ENCODE results near the gene KRT71.
"Not testable (repeated sequence)": the region's sequence is repeated elsewhere in the genome, so short reads cannot be mapped to it uniquely, and the experiment has no call there.

Gene KRT71

DNA sequence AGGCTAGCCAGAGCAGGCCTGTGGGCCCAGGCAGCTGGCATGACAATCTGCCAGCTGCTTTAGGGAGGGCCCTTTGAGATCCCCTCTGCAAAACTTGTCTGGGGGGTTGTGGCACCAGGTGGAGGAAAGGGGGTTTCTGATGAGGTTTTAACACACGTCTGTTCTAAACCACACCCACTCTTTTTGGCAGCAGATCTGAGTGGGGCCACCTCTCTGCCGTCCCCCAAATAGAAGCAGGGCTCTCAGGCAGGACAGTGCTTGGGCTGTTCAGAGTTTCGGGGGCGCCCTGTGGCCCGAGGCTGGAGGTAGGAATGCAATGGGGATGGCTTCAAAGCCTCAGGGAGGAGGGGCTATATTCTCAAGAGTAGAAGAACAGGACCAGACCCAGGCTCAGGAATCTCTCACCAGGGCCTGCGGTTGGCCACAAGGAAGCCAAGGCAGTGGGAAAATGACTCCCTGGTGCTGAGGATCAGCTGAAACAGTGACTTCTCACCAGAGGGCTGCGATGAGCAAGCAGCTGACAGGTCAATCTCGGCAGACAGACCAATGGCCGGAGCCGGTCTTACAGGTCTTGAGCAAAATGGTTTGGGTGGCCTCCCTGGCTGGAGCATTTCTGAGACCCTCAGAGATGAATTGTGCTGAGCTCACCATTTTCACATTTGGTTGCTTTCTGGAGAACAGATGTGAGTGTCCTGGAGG is 31.2 kb downstream of the KRT71 start:
- no peak for DNase-seq (ENCODE audit: low read depth in 2 of 2)

DNA sequence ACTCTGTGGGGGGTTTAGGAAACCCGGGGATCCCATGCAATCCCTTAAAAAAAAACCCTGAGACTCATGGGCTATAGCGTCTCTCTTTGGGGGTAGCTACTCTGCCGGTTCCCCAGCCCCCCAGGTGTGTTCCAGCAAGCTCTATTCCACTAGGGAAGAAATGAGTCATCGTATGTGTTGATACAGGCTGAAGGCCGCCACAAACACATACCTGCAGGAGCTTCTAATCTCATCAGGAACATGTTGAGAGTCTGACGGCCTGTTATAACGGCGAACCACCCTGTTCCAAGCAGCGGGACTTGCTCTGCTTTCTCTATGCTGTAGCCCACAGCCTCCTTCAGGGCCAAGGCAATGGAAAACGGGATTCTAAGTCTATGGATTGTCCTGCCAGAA is 31.8 kb downstream of the KRT71 start:
- no peak for DNase-seq (ENCODE audit: low read depth in 2 of 2)

DNA sequence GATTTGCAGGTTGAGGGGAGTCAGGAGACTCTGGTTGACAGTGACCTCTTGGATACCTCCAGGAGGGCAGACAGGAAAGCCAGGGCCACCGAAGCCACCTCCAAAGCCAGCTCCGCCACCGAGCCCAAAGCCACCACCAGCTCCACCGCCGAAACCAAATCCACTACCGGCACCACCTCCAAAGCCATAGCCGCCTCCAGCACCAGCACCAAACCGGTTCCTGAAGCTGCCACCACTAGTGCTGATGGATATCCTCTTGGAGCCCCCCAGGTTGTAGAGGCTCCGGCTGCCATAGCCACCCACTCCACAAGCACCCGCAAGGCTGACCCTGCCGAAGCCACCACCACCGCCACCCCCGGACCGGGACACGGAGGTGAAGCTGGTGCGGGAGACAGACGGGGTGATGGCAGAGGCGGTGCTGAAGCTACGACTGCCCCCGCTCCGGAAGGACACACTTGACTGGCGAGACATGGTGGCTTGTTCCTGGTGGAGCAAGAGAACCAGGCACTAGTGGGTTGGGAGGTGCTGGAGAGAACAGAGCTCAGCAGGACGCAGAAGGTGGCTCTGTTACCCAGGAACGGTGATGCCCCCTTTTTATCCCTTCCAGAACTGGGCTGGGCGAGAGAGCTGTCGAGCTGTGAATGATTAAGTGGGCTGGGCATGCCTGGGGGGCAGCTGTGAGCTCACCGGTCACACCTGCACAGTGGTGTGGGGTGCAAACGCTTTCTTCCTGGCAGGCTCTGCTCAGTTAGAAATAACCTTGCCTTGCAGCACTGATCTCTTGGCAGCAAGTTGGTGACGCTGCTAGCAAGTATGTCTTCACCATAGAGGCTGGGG is 32.9 kb downstream of the KRT71 start, which contains the start of gene KRT5:
TSS of gene KRT5 (minus strand) at position 569 of the 837 bp plus-strand sequence. CDS start at position 471, 98 bp downstream.
- no peak for DNase-seq (ENCODE audit: low read depth in 2 of 2)

DNA sequence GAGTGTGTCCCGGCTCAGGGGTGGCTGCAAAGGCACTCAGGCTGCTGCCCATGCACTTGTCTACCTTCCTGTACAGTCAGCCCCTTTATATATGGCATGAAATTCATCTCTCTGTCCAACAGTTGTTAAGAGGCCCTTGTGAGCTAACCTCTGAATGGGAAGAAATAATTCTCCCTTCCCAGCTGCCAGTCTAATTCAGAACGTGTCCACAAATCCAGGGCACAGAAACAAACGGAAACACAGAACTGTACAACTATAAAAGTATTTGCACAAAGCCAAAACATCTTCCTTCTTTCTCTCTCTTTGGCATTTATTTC is 33.6 kb downstream of the KRT71 start:
- no peak for DNase-seq (ENCODE audit: low read depth in 2 of 2)

DNA sequence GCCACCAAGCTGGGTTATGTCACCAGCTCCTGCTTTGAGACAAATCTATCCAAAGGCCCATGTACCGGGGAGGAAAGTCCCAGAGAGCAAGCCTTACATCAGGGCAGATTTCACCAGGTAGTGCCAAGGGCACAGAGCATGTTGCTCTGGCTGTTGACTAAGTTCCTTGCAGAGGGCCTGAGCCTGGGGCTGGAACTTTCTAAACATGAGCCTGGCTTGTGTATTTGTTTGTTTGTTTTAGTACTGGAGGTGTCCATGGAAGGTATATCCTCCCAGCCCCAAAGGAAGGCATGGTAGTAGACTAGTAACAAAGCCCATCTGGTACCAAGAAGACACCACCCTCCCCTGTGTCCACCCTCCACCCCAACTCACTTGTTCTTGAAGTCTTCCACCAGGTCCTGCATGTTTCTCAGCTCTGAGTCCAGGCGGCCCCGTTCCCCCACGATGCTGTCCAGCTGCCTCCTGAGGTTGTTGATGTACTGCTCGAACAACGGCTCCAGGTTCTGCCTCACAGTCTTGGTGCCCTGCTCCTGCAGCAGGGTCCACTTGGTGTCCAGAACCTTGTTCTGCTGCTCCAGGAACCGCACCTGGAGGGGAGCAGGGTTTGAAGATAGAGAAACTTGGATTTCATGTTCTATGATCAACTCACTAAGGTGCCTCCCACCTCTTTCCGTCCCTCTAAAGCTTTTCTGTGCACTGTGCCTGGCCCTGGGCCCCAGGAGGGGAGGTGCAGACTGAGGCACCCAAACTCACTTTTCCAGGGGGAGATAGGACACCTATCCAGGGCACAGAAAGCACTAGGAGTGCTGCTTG is 34.2 kb downstream of the KRT71 start:
- DNase-seq (ENCODE audit: low read depth in 2 of 2): no peak

DNA sequence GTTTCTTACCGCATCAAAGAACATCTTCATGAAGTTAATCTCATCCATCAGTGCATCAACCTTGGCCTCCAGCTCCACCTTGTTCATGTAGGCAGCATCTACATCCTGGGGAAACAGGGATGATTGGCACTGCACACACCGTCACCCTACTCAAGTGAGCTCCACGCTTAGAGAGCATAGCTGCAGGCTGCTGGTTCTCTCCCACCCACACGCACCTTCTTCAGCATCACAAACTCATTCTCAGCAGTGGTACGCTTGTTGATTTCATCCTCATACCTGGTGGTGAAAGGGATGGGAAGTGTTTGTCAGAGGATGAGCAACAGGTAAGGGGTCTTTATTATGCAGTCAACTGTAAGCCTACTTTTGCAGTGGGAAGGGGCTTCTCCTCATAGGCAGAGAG is 35.1 kb downstream of the KRT71 start:
- DNase-seq (ENCODE audit: low read depth in 2 of 2): no peak

DNA sequence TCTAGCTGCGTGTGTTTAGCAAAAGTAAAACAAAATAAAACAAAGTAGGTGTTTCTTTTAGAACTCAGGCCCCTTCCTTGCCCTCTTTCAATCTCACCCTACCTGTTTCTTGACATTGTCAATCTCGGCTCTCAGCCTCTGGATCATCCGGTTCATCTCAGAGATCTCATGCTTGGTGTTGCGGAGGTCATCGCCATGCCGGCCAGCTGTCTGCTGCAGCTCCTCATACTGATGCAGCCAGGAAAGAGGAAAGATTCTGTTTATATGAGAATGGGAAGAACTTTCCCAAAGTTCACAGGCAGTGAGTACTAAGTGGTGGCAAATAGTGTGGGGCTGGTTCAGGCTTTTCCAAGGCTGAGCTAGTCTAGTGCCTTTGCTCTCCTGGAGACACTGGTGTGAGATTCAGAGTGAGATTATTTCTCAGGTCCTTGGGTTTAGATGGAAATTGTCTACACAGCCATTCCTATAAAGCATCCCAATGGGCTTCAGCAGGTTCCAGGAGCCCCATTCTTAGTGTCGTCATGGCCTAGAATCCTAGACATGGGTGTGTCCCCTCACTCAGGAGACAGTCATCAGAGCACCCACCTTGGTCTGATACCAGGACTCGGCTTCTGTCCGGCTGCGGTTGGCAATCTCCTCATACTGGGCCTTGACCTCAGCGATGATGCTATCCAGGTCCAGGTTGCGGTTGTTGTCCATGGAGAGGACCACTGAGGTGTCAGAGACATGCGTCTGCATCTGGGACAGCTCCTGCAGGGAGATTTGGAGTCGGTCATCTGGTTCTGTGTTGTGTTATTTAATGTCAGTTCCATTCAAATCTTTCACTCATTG is 35.7 kb downstream of the KRT71 start:
- no peak for DNase-seq (ENCODE audit: low read depth in 2 of 2)

DNA sequence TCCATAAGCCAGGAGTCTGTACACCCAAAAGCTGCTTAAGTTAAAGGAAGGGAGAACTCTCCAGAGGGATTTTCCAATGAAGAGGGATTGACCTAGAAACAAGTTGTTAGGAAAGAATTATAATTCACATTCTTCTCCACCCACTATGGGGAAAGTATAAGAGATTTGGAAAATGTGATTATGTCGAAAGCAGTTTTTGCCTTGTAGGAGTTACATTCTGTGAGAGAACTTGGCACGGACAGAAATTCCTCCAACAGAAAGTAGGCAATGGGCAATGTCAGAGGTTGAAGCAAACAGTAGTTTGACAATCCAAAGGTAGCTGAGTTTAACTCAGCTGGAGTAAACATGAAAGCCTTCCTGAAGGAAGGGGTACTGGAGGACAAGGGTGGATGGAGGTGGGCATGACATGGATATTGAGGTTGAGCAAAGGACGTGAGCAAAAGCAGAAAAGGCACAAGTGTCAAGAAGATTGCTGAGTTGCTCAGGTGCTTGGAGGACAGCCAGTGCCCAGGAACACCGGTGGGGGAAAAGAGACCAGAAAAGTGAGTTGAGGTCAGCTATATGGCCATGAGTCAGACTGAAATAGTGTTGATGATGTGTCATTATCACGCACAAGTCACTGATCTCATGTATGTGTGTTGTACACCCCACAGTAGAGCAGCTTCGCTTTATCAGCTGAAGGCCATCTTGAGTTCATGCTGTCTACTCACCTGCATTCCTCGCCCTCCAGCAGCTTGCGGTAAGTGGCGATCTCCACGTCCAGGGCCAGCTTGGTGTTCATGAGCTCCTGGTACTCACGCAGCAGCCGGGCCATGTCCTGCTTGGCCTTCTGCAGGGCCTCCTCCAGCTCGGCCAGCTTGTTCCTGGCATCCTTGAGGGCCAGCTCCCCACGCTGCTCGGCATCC is 36.8 kb downstream of the KRT71 start:
- DNase-seq (ENCODE audit: low read depth in 2 of 2): no peak

DNA sequence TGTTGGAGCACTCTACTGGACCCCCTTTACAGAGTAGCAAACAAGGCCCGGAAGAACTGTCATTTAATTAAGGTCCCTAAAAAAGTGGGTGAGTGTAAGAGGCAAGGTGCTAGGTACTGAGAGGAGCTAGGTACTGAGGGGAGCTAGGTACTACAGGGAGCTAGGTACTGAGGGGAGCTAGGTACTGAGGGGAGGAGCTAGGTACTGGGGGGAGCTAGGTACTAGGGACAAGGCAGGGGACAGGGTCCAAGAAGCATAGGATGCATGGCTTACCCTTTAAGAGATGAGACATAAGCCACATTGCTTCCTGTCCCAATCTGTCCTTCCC is 37.7 kb downstream of the KRT71 start:
- DNase-seq (ENCODE audit: low read depth in 2 of 2): no peak

DNA sequence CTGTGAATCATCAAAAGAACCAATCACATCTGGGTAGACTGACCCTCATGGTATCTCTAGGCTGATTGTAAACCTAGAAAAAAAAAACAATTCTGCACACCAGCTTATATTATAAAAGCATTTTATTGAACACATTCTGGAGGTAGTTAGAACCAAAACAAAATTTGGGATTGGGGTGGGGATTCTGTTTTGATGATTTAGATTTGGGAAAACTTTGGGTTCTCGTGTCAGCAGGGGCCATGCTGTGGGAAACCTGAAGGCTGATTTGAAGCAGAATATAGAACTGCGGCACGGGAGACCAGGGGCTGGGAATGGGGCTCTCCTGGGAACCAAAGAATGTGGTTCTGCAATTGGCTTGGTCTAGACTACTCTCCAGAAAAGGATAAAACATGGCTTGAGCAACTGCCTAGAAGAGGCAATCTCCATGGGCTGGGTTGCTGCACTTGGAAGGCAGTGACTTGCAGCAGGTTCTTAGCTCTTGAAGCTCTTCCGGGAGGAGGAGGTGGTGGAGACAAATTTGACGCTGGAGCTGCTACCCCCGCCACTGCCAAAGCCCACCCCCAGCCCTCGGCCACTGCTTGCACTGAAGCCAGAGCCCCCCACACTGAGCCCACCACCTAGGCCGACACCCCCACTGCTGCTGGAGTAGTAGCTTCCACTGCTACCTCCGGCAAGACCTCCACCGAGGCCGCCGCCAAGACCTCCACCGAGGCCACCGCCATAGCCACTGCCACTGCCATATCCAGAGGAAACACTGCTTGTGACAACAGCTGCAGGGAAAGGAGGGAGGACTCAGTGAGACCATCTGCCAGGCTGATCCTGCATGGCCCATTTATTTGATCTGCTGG is 38.2 kb downstream of the KRT71 start:
- DNase-seq (ENCODE audit: low read depth in 2 of 2): no peak

DNA sequence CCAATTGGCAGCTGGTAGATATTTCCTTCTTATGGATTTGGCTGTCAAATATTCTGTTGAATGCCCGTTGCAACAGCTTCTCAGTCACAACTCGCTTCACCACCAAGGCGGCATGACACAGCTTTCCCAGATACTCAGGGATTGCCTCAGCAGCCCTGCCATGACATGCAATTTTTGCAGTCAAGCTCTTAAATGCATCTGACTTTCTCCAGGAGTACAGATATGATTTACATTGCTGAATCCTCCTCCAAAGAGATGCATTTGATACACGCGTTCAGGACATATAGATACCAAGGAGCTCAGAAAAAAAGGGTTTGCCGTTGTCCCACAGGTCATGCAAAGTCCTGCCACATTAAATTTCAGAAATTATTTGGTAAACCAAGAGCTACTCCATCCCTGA is 39.2 kb downstream of the KRT71 start:
- no peak for DNase-seq (ENCODE audit: low read depth in 2 of 2)

DNA sequence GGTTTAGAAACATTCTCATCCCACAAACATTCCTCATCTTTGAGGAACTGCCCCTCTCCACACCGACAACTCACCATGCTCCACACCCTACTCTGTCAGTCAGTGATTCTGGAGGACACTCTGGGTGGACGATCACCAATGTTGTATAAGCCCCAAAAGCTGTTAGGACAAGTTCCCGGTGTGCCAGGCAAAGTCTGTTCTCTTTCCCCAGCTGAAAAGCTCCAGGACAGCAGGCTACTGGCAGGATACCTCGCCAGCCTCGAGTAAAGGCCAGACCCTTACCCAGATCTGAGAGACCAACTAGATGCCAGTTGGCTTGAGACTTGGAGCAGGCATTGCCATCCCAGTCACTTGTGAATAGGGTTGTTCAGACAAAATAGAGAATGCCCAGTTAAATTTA is 44.7 kb downstream of the KRT71 start:
- no peak for DNase-seq (ENCODE audit: low read depth in 2 of 2)

DNA sequence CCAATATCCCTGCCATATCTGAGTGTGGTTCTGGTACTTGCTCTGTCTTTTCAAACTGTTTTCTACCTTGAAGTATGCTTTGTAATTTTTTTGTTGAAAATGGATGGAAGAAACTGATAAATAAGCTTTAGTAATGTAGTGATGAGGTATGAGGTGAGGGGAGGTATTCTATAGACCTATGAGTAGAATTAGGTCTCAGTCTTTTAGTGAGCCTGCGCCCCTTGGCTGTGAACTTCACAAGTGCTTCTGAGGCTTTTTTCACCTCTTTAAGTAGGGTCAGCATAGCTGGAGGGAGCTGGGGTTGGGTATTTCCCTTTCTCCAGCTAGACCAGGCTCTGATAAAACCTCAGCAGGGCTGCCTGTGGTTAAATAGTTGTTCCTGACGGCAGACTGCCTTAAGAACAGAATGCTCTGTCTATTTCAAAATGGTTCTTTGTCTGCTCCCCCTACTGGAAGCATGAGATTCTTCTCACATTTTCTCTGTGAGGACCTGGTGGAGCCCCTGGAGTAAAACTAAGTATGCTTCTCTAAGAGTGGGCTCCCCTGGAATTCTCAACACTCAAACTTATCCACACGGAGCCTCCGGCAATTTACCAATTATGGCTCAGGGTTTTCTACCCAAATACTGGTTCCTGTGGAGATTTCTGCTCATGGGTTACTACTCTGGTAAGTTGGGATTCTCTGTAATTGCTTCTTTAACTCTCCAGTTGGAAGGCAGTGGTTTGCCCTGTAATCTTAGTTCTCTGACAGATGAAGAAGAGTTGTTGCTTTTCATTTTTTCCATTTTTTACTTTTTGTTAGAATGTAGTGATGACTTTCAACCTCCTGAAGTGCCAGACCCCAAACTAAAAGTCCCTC is 45.9 kb downstream of the KRT71 start:
- DNase-seq (ENCODE audit: low read depth in 2 of 2): no peak

DNA sequence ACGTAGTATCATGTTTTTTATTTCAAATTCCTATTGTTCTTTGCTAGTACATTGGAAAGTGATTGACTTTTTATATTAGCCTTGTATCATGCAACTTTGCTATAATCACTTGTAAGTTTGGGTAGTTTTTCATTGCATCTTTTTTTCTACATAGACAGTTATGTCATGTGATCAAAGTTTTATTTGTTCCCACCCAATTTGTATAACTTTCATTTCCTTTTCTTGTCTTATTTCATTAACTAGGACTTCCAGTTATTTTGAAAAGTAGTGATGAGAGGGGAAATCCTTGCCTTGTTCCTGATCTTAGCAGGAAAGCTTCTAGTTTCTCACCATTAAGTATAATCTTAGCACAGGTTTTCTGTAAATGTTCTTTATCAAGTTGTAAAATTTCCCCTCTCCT is 50.1 kb downstream of the KRT71 start:
- no peak for DNase-seq (ENCODE audit: low read depth in 2 of 2)

DNA sequence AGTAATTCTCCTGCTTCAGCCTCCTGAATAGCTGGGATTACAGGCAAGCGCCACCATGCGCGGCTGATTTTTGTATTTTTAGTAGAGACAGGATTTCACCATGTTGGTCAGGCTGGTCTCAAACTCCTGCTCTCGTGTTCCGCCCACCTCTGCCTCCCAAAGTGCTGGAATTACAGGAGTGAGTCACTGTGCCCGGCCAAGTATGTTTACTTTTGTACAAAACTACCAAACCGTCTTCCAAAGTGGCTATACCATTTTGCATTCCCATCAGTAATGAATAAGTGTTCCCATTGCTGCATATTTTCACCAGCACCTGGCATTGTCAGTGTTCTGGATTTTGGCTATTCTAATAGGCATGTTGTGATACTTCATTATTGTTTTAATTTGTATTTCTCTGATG is 51.5 kb downstream of the KRT71 start:
- no peak for DNase-seq (ENCODE audit: low read depth in 2 of 2)

DNA sequence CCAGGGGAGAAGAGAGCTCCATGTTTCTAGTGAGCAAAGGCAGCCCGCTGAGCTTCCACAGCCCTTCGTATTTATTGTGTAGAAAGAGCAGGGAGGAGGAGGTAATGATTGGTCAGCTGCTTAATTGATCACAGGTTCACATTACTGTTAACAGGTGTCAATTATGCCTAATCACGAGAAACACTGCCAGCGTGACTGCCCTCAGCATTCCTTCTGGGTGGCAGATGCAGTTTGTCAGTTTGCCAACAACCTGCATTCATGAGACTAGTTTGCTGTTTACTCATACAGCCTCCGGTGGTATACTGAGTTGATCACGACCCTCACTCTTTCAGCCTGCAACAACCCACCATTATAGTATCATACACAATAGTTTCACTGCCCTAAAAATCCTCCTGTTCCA is 52.4 kb downstream of the KRT71 start:
- not testable (repeated sequence) for DNase-seq (ENCODE audit: low read depth in 2 of 2)

DNA sequence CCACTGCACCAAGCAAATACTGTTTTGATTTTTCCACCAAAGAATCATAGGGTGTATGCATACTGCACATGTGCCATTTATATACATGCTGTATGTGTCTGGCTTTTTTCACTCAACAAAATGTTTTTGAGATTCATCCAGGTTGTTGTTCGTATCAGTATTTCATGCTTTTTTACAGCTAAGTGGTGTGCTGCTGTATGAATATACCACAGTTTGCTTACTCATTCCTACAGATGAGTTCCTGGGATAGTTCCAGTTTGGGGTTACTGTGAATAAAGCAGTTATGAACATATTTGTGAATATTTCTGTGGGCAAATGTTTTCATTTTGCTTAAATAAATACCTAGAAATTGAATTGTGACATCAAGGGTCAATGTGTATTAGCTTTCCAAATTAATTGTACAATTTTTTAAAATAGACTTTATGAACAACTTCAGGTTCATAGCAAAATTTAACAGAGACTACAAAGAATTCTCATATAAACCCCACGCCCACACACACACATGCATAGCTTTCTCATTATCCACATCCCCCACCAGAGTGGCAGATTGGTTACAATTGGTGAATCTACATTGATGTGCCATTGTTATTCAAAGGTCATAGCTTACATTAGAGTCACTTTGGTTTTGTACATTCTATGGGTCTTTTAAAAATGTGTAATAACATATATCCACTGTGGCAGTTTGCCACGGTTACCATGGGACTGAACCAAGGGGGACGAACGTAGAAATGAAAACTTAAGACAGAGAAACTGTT is 53.0 kb downstream of the KRT71 start:
- no peak for DNase-seq (ENCODE audit: low read depth in 2 of 2)

DNA sequence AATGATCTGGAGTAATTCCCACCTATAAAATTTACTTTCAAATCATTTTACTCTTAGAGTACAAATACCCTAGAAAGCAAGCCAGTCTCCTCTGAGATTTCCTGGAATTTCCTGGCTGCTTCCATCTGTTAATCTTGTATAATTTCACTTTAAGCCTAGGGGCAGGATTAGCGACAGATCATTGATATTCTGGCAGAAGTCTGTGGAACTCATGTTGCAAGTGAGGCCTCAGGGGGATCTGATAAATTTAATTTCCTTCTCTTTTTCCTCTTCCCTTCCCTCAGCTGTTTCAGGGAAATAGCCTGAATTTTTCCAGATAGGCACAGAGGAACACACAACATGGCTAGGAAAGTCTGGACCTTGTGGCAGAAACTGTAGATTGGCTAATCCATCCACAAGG is 54.0 kb downstream of the KRT71 start:
- no peak for DNase-seq (ENCODE audit: low read depth in 2 of 2)

All from stimulated activated CD8-positive, alpha-beta memory T cell treated with anti-CD3 and anti-CD28 coated beads, Interleukin-2, amount 100 ng/mL, for 48 hours (primary cell).